IMR-90 (cell line): Measurements from ENCODE around the gene KDM8.

ENCODE experiments used
- BHLHE40 ChIP-seq: fragments of 150-350 bp; IDR thresholded peaks from 2 replicates; pipeline ENCODE4 v1.6.1; 2016; ENCODE audit warnings: mild to moderate bottlenecking, low read depth, low read length
- CEBPB ChIP-seq: IDR thresholded peaks from 2 replicates; pipeline ENCODE4 v1.6.1; 2012; ENCODE audit warnings: low read depth, low read length, improper control_type of control experiment
- CTCF ChIP-seq: conservative IDR thresholded peaks from 2 replicates; pipeline ENCODE4 v1.5.1; 2012; ENCODE audit warnings: mild to moderate bottlenecking, low read depth, low read length, improper control_type of control experiment
- FOS ChIP-seq: fragments of 150-350 bp; IDR thresholded peaks from 2 replicates; pipeline ENCODE4 v1.6.1; 2016; ENCODE audit warnings: low read depth, low read length
- MXI1 ChIP-seq: IDR thresholded peaks from 2 replicates; pipeline ENCODE4 v1.6.1; 2012; ENCODE audit warnings: low read depth, mild to moderate bottlenecking, low read length, moderate library complexity, borderline replicate concordance
- POLR2A ChIP-seq: IDR thresholded peaks from 2 replicates; pipeline ENCODE4 v1.6.1; 2012; ENCODE audit warnings: mild to moderate bottlenecking, low read depth, low read length
- RAD21 ChIP-seq: IDR thresholded peaks from 2 replicates; pipeline ENCODE4 v1.6.1; 2012; ENCODE audit warnings: low read length, improper control_type of control experiment
- RCOR1 ChIP-seq: IDR thresholded peaks from 2 replicates; pipeline ENCODE4 v1.6.1; 2012; ENCODE audit warnings: mild to moderate bottlenecking, low read length, improper control_type of control experiment; ENCODE audit not compliant: insufficient replicate concordance
- RFX5 ChIP-seq: IDR thresholded peaks from 2 replicates; pipeline ENCODE4 v1.8.0; 2012; ENCODE audit warnings: low read depth, mild to moderate bottlenecking, low read length, moderate library complexity
- SMC3 ChIP-seq: fragments of 150-350 bp; IDR thresholded peaks from 2 replicates; pipeline ENCODE4 v1.6.1; 2016; ENCODE audit warnings: low read depth, mild to moderate bottlenecking, antibody characterized with exemption, low read length, moderate library complexity
- USF2 ChIP-seq: fragments of 150-350 bp; IDR thresholded peaks from 2 replicates; pipeline ENCODE4 v1.6.1; 2017; ENCODE audit warnings: mild to moderate bottlenecking, antibody characterized with exemption, low read length, low read depth
- TF ChIP-seq, protein P1 (sequence below): fragments of 150-350 bp; IDR thresholded peaks from 2 replicates; pipeline ENCODE4 v1.6.1; 2016; ENCODE audit warnings: low read depth, mild to moderate bottlenecking, low read length, moderate library complexity, borderline replicate concordance

- no peak for TF ChIP-seq CTCF
- no peak for TF ChIP-seq POLR2A
- TF ChIP-seq RFX5 = no peak
- no peak for TF ChIP-seq RCOR1
- TF ChIP-seq SMC3 = no peak
- no peak for TF ChIP-seq FOS
- no peak for TF ChIP-seq MXI1
- no peak for TF ChIP-seq BHLHE40
- TF ChIP-seq, protein P1, sequence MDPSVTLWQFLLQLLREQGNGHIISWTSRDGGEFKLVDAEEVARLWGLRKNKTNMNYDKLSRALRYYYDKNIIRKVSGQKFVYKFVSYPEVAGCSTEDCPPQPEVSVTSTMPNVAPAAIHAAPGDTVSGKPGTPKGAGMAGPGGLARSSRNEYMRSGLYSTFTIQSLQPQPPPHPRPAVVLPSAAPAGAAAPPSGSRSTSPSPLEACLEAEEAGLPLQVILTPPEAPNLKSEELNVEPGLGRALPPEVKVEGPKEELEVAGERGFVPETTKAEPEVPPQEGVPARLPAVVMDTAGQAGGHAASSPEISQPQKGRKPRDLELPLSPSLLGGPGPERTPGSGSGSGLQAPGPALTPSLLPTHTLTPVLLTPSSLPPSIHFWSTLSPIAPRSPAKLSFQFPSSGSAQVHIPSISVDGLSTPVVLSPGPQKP = no peak
- TF ChIP-seq RAD21 = no peak
- no peak for TF ChIP-seq USF2
- no peak for TF ChIP-seq CEBPB
Observed at GRCh38 chr16:27182906-27183405, 20.4 kb upstream of the KDM8 start.
